Measurements from ENCODE around the gene PTPRU. TPM values are rescaled to one million over a fixed set of nuclear protein-coding genes. Genes with fewer than 3 reads are reported as not detected.
"Not testable (repeated sequence)": the region's sequence is repeated elsewhere in the genome, so short reads cannot be mapped to it uniquely, and the experiment has no call there.

PTPRU gene
- total and polyA plus RNA-seq, 2 experiments from 2014 or later: 8.0 to 105 TPM

DNA sequence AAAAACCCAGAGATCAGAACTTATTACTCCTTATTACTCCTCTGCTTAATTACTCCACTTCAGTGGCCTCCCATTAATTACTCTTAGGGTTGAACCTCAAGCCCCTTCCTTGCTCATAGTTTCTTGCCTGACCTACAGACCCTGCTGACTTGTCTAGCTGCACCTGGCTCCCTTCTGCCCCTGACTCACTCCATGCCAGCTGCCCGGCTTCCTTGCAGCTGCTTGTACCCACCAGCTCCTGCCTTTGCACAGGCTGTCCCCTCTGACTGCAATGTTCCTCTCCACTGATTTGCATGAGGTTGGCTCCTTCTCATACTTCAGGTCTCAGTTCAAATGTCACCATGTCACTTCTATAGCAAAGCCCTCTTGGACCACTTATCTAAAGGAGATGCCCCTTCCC lies 1.9 kb upstream of the PTPRU start:
- Histone ChIP-seq H3K4me3 (no peak overlapping the region), H3K27ac (ENCODE audit: low read depth) (no peak overlapping the region), H3K27me3 (ENCODE audit: insufficient read depth) (peaks cover 43% of the 10 kb centered on the region), H3K9me2 (ENCODE audit: insufficient read depth) (no peaks in the 10 kb centered on the region), H3K36me3 (ENCODE audit: insufficient read depth) (no peaks in the 10 kb centered on the region), H2AFZ (no peak overlapping the region), H3F3A (replicated peaks; ENCODE audit: low read depth) (peaks cover 18% of the 10 kb centered on the region), H3K4me2 (no peak overlapping the region), H3K79me2 (replicated peaks; ENCODE audit: insufficient read depth) (peaks cover 9% of the 10 kb centered on the region), H3K4me1 (ENCODE audit: insufficient read depth) (peaks cover 20% of the 10 kb centered on the region), H4K20me1 (replicated peaks; ENCODE audit: insufficient read depth) (no peaks in the 10 kb centered on the region)
- Mint-ChIP-seq H3K4me3 (no peak overlapping the region), H3K36me3 (ENCODE audit: low read depth) (peaks cover 6% of the 10 kb centered on the region; the same call in 1 of the 3 replicates), H3K9me3 (peaks cover 6% of the 10 kb centered on the region; the same call in 2 of the 3 replicates), H3K27me3 (ENCODE audit: insufficient read depth, low read depth, poor library complexity) (peaks cover 42% of the 10 kb centered on the region), H3K27ac (no peak overlapping the region), H3K4me1 (peaks cover 27% of the 10 kb centered on the region)
- TF ChIP-seq POLR2AphosphoS5 (IDR thresholded peaks at IDR 0.05; ENCODE audit: low read depth) (no peak), ETS1 (IDR thresholded peaks at IDR 0.05) (no peak)
- DNase-seq (ENCODE audit: low spot score): no peak
- no peak for ATAC-seq

DNA sequence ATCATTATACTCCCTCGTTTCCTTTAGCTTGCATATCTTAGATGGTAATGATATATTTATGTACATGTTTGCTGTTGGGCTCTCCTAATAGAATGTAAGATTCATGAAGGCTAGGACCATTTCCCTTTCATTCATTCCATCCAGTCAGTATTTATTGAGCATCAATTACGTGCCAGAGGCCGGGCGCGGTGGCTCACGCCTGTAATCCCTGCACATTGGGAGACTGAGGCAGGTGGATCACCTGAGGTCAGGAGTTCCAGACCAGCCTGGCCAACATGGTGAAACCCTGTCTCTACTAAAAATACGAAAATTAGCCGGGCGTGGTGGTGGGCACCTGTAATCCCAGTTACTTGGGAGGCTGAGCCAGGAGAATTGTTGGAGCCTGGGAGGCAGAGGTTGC lies 1.4 kb upstream of the PTPRU start:
- Mint-ChIP-seq H3K27me3 (ENCODE audit: insufficient read depth, low read depth, poor library complexity) (peaks cover 46% of the 10 kb centered on the region), H3K4me1 (peaks cover 26% of the 10 kb centered on the region)
- not testable (repeated sequence) for H3K9me2 ChIP-seq (ENCODE audit: insufficient read depth); H3K9me3 Mint-ChIP-seq; H3K79me2 ChIP-seq (replicated peaks; ENCODE audit: insufficient read depth); H3K27ac ChIP-seq (ENCODE audit: low read depth); H3K4me3 ChIP-seq; H3K4me2 ChIP-seq; H4K20me1 ChIP-seq (replicated peaks; ENCODE audit: insufficient read depth); H3K36me3 Mint-ChIP-seq (ENCODE audit: low read depth); DNase-seq (ENCODE audit: low spot score); H2AFZ ChIP-seq; H3K4me3 Mint-ChIP-seq; H3K36me3 ChIP-seq (ENCODE audit: insufficient read depth); H3K27ac Mint-ChIP-seq; ATAC-seq
- Histone ChIP-seq H3K27me3 (ENCODE audit: insufficient read depth) (peaks cover 47% of the 10 kb centered on the region), H3K4me1 (ENCODE audit: insufficient read depth) (peaks cover 21% of the 10 kb centered on the region), H3F3A (replicated peaks; ENCODE audit: low read depth) (peaks cover 18% of the 10 kb centered on the region)

- no peak for DNase-seq (ENCODE audit: low spot score)
- peaks cover 6% of the 10 kb centered on the region; the same call in 1 of the 3 replicates for H3K36me3 Mint-ChIP-seq (ENCODE audit: low read depth)
These were observed 398 bp downstream of the PTPRU start for GRCh38 chr1:29236712-29237128.

More at GRCh38 chr1:29236712-29237128, 398 bp downstream of the PTPRU start:
- Mint-ChIP-seq H3K27me3 (ENCODE audit: insufficient read depth, low read depth, poor library complexity) (peaks cover 48% of the 10 kb centered on the region), H3K4me3 (peak overlapping the region; percentile 80), H3K9me3 (peaks cover 6% of the 10 kb centered on the region; the same call in 2 of the 3 replicates), H3K4me1 (peaks cover 33% of the 10 kb centered on the region), H3K27ac (no peak overlapping the region)
- peak overlapping the region; percentile 98 for H3K4me2 ChIP-seq
- H3K36me3 ChIP-seq (ENCODE audit: insufficient read depth): no peaks in the 10 kb centered on the region
- H3F3A ChIP-seq (replicated peaks; ENCODE audit: low read depth): peaks cover 18% of the 10 kb centered on the region
- no peak for TF ChIP-seq ETS1 (IDR thresholded peaks at IDR 0.05)
- TF ChIP-seq EZH2 (IDR thresholded peaks at IDR 0.05; ENCODE audit: low read depth, unreplicated experiment): peak; percentile 72
- no peak for TF ChIP-seq NANOG (IDR thresholded peaks at IDR 0.05; ENCODE audit: borderline replicate concordance)
- no peak overlapping the region for H3K27ac ChIP-seq (ENCODE audit: low read depth)
- H3K9me2 ChIP-seq (ENCODE audit: insufficient read depth): no peaks in the 10 kb centered on the region
- H3K4me3 ChIP-seq: peak overlapping the region; percentile 88
- no peak for ATAC-seq
- H3K4me1 ChIP-seq (ENCODE audit: insufficient read depth): peaks cover 22% of the 10 kb centered on the region
- peaks cover 9% of the 10 kb centered on the region; the same call in 1 of the 2 replicates for H3K79me2 ChIP-seq (replicated peaks; ENCODE audit: insufficient read depth)
- H4K20me1 ChIP-seq (replicated peaks; ENCODE audit: insufficient read depth): no peaks in the 10 kb centered on the region
- H2AFZ ChIP-seq: peak overlapping the region; percentile 95
- peaks cover 49% of the 10 kb centered on the region for H3K27me3 ChIP-seq (ENCODE audit: insufficient read depth)

All from GM23338 (cell line).